K562 treated with DMSO at 1 percent for 24 hours (cell line): ENCODE data around the gene ITGA7. TPM values are rescaled to one million over a fixed set of nuclear protein-coding genes. Genes with fewer than 3 reads are reported as not detected.

Source experiments
- total RNA-seq: library from RNA; unstranded; fragments of 300-600 nt; gene quantifications from 2 replicates; pipeline ENCODE4 v1.2.3, GENCODE V29; 2022; ENCODE audit warnings: low read depth; ENCODE audit not compliant: insufficient read depth

Gene ITGA7, protein sequence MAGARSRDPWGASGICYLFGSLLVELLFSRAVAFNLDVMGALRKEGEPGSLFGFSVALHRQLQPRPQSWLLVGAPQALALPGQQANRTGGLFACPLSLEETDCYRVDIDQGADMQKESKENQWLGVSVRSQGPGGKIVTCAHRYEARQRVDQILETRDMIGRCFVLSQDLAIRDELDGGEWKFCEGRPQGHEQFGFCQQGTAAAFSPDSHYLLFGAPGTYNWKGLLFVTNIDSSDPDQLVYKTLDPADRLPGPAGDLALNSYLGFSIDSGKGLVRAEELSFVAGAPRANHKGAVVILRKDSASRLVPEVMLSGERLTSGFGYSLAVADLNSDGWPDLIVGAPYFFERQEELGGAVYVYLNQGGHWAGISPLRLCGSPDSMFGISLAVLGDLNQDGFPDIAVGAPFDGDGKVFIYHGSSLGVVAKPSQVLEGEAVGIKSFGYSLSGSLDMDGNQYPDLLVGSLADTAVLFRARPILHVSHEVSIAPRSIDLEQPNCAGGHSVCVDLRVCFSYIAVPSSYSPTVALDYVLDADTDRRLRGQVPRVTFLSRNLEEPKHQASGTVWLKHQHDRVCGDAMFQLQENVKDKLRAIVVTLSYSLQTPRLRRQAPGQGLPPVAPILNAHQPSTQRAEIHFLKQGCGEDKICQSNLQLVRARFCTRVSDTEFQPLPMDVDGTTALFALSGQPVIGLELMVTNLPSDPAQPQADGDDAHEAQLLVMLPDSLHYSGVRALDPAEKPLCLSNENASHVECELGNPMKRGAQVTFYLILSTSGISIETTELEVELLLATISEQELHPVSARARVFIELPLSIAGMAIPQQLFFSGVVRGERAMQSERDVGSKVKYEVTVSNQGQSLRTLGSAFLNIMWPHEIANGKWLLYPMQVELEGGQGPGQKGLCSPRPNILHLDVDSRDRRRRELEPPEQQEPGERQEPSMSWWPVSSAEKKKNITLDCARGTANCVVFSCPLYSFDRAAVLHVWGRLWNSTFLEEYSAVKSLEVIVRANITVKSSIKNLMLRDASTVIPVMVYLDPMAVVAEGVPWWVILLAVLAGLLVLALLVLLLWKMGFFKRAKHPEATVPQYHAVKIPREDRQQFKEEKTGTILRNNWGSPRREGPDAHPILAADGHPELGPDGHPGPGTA
- total RNA-seq, result 2.1 and 3.6 TPM in 2 replicates

GRCh38 chr12:55707841-55708694 is at the start of gene ITGA7:
ITGA7 (minus strand) TSS chr12:55707904; CDS start chr12:55707682, 222 bp downstream.

GRCh38 chr12:55742719-55743405 is 35.2 kb upstream of the ITGA7 start, which contains the start of gene GDF11:
GDF11 (plus strand) TSS chr12:55743122; CDS start chr12:55743317, 195 bp downstream.

GRCh38 chr12:55728939-55729818 is 21.5 kb upstream of the ITGA7 start, which contains the start of gene CD63:
CD63 (minus strand) TSS chr12:55729009; CDS start chr12:55728341, 668 bp downstream.

GRCh38 chr12:55720071-55720564 is 12.4 kb upstream of the ITGA7 start, which contains the start of gene RDH5:
RDH5 (plus strand) TSS chr12:55720393; CDS start chr12:55721185, 792 bp downstream.

GRCh38 chr12:55715833-55716581 is 8.3 kb upstream of the ITGA7 start, which contains the start of gene BLOC1S1:
BLOC1S1 (plus strand) TSS chr12:55716046; CDS start chr12:55716052, 6 bp downstream.

GRCh38 chr12:55636853-55637252 is 70.9 kb downstream of the ITGA7 start, which contains the start of gene OR10P1:
OR10P1 (plus strand) TSS chr12:55636892; CDS start chr12:55636892, 0 bp downstream.

Other genes with a start within 250 kb of the ITGA7 start
- not detected in 2 replicates for gene OR6C70, start 237.8 kb downstream of the ITGA7 start, total RNA-seq
- not detected in 2 replicates for gene OR6C68, start 215.5 kb downstream of the ITGA7 start, total RNA-seq
- gene OR6C4, start 158.3 kb downstream of the ITGA7 start, total RNA-seq, result not detected in 2 replicates
- not detected in 2 replicates for gene OR2AP1, start 135.4 kb downstream of the ITGA7 start, total RNA-seq
- gene OR10P1, start 71.0 kb downstream of the ITGA7 start, total RNA-seq, result not detected in 2 replicates
- 117 and 124 TPM in 2 replicates for gene BLOC1S1, start 8.1 kb upstream of the ITGA7 start, total RNA-seq
- 2.8 and 3.7 TPM in 2 replicates for gene RDH5, start 12.5 kb upstream of the ITGA7 start, total RNA-seq
- 937 and 946 TPM in 2 replicates for gene CD63, start 21.1 kb upstream of the ITGA7 start, total RNA-seq
- 11.2 and 15.9 TPM in 2 replicates for gene GDF11, start 35.2 kb upstream of the ITGA7 start, total RNA-seq
- gene SARNP, start 109.8 kb upstream of the ITGA7 start, total RNA-seq, result 69.0 and 84.4 TPM in 2 replicates
- gene ORMDL2, start 110.1 kb upstream of the ITGA7 start, total RNA-seq, result 29.6 and 36.3 TPM in 2 replicates
- gene DNAJC14, start 121.7 kb upstream of the ITGA7 start, total RNA-seq, result 22.0 and 22.8 TPM in 2 replicates
- gene MMP19, start 135.0 kb upstream of the ITGA7 start, total RNA-seq, result 1.0 and 1.6 TPM in 2 replicates
- 37.1 and 38.3 TPM in 2 replicates for gene PYM1, start 220.0 kb upstream of the ITGA7 start, total RNA-seq
- gene DGKA, start 223.3 kb upstream of the ITGA7 start, total RNA-seq, result 12.2 and 12.7 TPM in 2 replicates